B cell (primary cell): ENCODE results near the gene PCDHA13.

Experiments used
- CTCF ChIP-seq: fragments of 200-600 bp; IDR thresholded peaks from one replicate; pipeline ENCODE4 v1.8.0; 2022; ENCODE audit warnings: antibody characterized with exemption, mild to moderate bottlenecking
- EZH2 ChIP-seq: IDR thresholded peaks from 2 replicates; pipeline ENCODE4 v1.6.1; 2012; ENCODE audit warnings: borderline replicate concordance, low read depth, mild to moderate bottlenecking, moderate library complexity, low read length; ENCODE audit not compliant: insufficient read depth, poor library complexity, severe bottlenecking

- TF ChIP-seq EZH2 (no peak), CTCF (no peak)
Measured at GRCh38 chr5:140875085-140876065, 6.5 kb upstream of the PCDHA13 start, which contains the start of gene PCDHA12.
